ENCODE measurements around the gene TMEM248.
"Not testable (repeated sequence)": the region's sequence is repeated elsewhere in the genome, so short reads cannot be mapped to it uniquely, and the experiment has no call there.

Gene TMEM248

GRCh38 chr7:66912195-66912594, 8.8 kb upstream of the TMEM248 start:
- no peaks in the 10 kb centered on the region for H3K9me3 ChIP-seq (ENCODE audit: low read length)
- no peak overlapping the region for H3K4me3 ChIP-seq (ENCODE audit: low read depth in 1 of 2, low read length in 2 of 2)
- H3K27ac ChIP-seq (ENCODE audit: low read depth, low read length) = no peak overlapping the region
- no peaks in the 10 kb centered on the region for H3K36me3 ChIP-seq (ENCODE audit: insufficient read depth, low read length)
- H3K4me1 ChIP-seq (ENCODE audit: insufficient read depth, low read length) = no peaks in the 10 kb centered on the region
- H3K27me3 ChIP-seq (ENCODE audit: control insufficient read depth in 1 of 2, insufficient read depth in 2 of 2, low read length in 2 of 2) = no peaks in the 10 kb centered on the region
- H3K9ac ChIP-seq (ENCODE audit: low read length) = no peak overlapping the region

GRCh38 chr7:66913118-66914037, 7.6 kb upstream of the TMEM248 start:
- Histone ChIP-seq H3K9ac (ENCODE audit: low read length) (no peak overlapping the region), H3K27me3 (ENCODE audit: control insufficient read depth in 1 of 2, insufficient read depth in 2 of 2, low read length in 2 of 2) (no peaks in the 10 kb centered on the region), H3K9me3 (ENCODE audit: low read length) (no peaks in the 10 kb centered on the region), H3K4me1 (ENCODE audit: insufficient read depth, low read length) (no peaks in the 10 kb centered on the region), H3K36me3 (ENCODE audit: insufficient read depth, low read length) (no peaks in the 10 kb centered on the region), H3K27ac (ENCODE audit: low read depth, low read length) (no peak overlapping the region), H3K4me3 (ENCODE audit: low read depth in 1 of 2, low read length in 2 of 2) (no peak overlapping the region)

DNA sequence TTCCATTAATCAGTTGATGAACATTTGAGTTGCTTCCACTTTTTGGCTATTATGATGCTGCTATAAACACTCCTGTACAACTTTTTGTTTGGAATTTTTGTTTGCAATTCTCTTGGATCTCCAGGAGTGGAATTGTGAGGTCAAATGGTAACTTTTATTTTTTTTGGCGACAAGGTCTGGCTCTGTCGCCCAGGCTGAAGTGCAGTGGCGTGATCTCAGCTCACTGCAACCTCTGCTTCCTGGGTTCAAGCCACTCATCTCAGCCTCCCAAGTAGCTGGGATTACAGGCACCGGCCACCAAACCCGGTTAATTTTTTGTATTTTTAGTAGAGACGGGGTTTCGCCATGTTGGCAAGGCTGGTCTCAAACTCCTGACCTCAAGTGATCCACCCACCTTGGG, 3.1 kb upstream of the TMEM248 start:
- not testable (repeated sequence) for H3K27me3 ChIP-seq (ENCODE audit: control insufficient read depth in 1 of 2, insufficient read depth in 2 of 2, low read length in 2 of 2); H3K4me3 ChIP-seq (ENCODE audit: low read depth in 1 of 2, low read length in 2 of 2); H3K27ac ChIP-seq (ENCODE audit: low read depth, low read length); H3K9me3 ChIP-seq (ENCODE audit: low read length); H3K36me3 ChIP-seq (ENCODE audit: insufficient read depth, low read length); H3K9ac ChIP-seq (ENCODE audit: low read length)
- H3K4me1 ChIP-seq (ENCODE audit: insufficient read depth, low read length) = peaks cover 17% of the 10 kb centered on the region

- Histone ChIP-seq H3K4me3 (ENCODE audit: low read depth in 1 of 2, low read length in 2 of 2) (no peak overlapping the region), H3K27me3 (ENCODE audit: control insufficient read depth in 1 of 2, insufficient read depth in 2 of 2, low read length in 2 of 2) (no peaks in the 10 kb centered on the region), H3K36me3 (ENCODE audit: insufficient read depth, low read length) (no peaks in the 10 kb centered on the region), H3K4me1 (ENCODE audit: insufficient read depth, low read length) (peaks cover 29% of the 10 kb centered on the region), H3K9ac (ENCODE audit: low read length) (no peak overlapping the region), H3K27ac (ENCODE audit: low read depth, low read length) (no peak overlapping the region), H3K9me3 (ENCODE audit: low read length) (no peaks in the 10 kb centered on the region)
These were observed 1.7 kb upstream of the TMEM248 start for GRCh38 chr7:66919304-66919703.

- Histone ChIP-seq H3K36me3 (ENCODE audit: insufficient read depth, low read length) (no peaks in the 10 kb centered on the region), H3K9me3 (ENCODE audit: low read length) (no peaks in the 10 kb centered on the region), H3K9ac (ENCODE audit: low read length) (no peak overlapping the region), H3K4me1 (ENCODE audit: insufficient read depth, low read length) (peaks cover 29% of the 10 kb centered on the region), H3K27me3 (ENCODE audit: control insufficient read depth in 1 of 2, insufficient read depth in 2 of 2, low read length in 2 of 2) (no peaks in the 10 kb centered on the region), H3K4me3 (ENCODE audit: low read depth in 1 of 2, low read length in 2 of 2) (no peak overlapping the region), H3K27ac (ENCODE audit: low read depth, low read length) (no peak overlapping the region)
These were observed 1.3 kb upstream of the TMEM248 start for GRCh38 chr7:66919704-66920103.

DNA sequence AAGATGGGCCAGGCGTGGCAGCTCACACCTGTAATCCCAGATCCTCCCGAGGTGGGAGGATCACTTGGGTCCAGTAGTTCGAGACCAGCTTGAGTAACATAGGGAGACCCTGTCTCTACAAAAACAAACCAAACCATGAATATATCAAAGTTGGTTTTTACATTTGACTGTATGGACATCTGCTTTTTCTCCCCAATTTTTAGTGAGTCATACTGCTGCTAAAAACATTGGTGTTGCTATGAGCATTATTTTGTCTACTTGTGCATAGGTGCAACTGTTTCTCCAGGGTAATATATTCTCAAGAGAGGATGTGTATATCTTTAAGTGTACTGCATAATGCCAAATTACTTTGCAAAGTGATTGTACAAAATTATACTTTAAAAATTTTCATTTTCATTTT, 769 bp upstream of the TMEM248 start:
- H3K9me3 ChIP-seq (ENCODE audit: low read length) = no peaks in the 10 kb centered on the region
- H3K36me3 ChIP-seq (ENCODE audit: insufficient read depth, low read length) = no peaks in the 10 kb centered on the region
- H3K27me3 ChIP-seq (ENCODE audit: control insufficient read depth in 1 of 2, insufficient read depth in 2 of 2, low read length in 2 of 2) = no peaks in the 10 kb centered on the region
- H3K9ac ChIP-seq (ENCODE audit: low read length) = no peak overlapping the region
- H3K4me1 ChIP-seq (ENCODE audit: insufficient read depth, low read length) = peaks cover 29% of the 10 kb centered on the region
- peak overlapping the region; percentile 58 for H3K27ac ChIP-seq (ENCODE audit: low read depth, low read length)
- peak overlapping the region; percentile 87 to 99 for H3K4me3 ChIP-seq (ENCODE audit: low read depth in 1 of 2, low read length in 2 of 2)

DNA sequence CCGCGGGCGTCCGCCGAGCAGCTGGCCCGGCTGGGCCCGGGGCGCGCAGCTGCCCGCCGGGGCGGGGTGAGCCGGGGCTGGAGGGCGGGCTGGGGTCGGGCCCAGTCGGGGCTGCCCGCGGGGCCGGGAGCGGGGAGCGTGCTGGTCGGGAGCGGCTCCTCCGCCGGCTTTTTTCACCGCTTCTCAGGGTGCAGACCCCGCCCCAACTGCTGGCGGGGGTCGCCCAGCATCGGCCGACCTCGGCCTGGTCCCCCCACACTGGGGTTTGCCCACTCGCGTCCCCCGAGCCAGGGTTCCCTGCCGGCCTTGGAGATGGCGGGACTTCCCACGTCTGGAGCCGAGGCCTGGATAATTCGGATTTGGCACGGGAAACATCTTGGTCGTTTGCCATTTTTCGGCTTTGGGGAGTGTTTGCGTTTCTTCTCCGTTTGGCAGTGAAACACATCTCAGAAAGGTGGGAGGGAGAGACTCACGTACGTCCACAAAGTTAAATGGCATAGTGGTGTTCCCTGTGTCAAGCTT, 432 bp downstream of the TMEM248 start:
- peaks cover 29% of the 10 kb centered on the region for H3K4me1 ChIP-seq (ENCODE audit: insufficient read depth, low read length)
- peak overlapping the region; percentile 93 for H3K9ac ChIP-seq (ENCODE audit: low read length)
- H3K4me3 ChIP-seq (ENCODE audit: low read depth in 1 of 2, low read length in 2 of 2) = peak overlapping the region; percentile 87 to 99
- peak overlapping the region; percentile 84 for H3K27ac ChIP-seq (ENCODE audit: low read depth, low read length)
- no peaks in the 10 kb centered on the region for H3K36me3 ChIP-seq (ENCODE audit: insufficient read depth, low read length)
- H3K27me3 ChIP-seq (ENCODE audit: control insufficient read depth in 1 of 2, insufficient read depth in 2 of 2, low read length in 2 of 2) = no peaks in the 10 kb centered on the region
- no peaks in the 10 kb centered on the region for H3K9me3 ChIP-seq (ENCODE audit: low read length)

DNA sequence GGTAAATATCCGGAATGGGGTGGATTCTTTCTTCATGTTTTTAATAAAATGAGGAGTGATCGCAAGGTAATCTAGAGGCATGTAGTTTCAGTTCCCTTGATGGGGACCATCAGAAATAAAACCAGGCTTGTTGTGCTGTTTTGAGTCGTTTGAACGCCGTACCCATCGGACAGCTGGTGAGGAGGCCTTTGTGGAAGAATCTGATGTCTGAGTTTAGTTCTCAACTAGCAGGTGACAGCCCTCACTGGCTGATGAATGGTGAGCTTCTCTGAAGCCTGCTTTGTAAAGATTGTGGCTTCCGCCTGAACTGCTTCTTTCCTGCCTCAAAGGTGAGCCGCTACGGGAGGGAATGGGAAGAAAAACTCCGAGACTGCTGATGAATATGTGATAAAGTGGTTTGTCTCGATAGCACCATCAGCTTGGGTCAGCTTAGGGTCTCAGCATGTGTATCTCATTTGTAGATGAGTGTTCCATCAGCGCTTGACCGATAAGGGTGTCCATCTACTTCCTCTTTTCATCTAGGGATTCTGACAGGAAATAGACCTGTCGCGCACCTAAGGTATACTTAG, 977 bp downstream of the TMEM248 start:
- peaks cover 29% of the 10 kb centered on the region for H3K4me1 ChIP-seq (ENCODE audit: insufficient read depth, low read length)
- H3K27me3 ChIP-seq (ENCODE audit: control insufficient read depth in 1 of 2, insufficient read depth in 2 of 2, low read length in 2 of 2) = no peaks in the 10 kb centered on the region
- no peaks in the 10 kb centered on the region for H3K9me3 ChIP-seq (ENCODE audit: low read length)
- no peaks in the 10 kb centered on the region for H3K36me3 ChIP-seq (ENCODE audit: insufficient read depth, low read length)
- peak overlapping the region; percentile 84 for H3K27ac ChIP-seq (ENCODE audit: low read depth, low read length)
- H3K4me3 ChIP-seq (ENCODE audit: low read depth in 1 of 2, low read length in 2 of 2) = peak overlapping the region; percentile 87 to 99
- peak overlapping the region; percentile 93 for H3K9ac ChIP-seq (ENCODE audit: low read length)

DNA sequence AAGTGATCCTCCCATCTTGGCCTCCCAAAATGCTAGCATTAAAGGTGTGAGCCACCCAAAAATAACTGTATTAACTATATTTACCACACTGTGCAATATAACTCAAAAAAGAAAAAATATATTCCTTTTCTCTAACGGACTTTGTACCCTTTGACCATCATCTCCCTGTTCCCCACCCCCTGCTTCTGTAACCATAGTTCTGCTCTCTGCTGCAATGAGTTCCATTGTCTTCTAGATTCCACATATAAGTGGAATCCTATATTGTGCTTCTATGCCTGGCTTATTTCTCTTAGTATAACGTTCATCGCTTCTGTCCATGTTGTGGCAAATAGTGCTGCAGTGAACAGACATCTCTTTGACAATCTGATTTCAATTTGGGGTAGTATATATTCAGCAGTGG, 4.2 kb downstream of the TMEM248 start:
- Histone ChIP-seq H3K4me3 (ENCODE audit: low read depth in 1 of 2, low read length in 2 of 2) (no peak overlapping the region), H3K36me3 (ENCODE audit: insufficient read depth, low read length) (no peaks in the 10 kb centered on the region), H3K4me1 (ENCODE audit: insufficient read depth, low read length) (peaks cover 23% of the 10 kb centered on the region), H3K27me3 (ENCODE audit: control insufficient read depth in 1 of 2, insufficient read depth in 2 of 2, low read length in 2 of 2) (no peaks in the 10 kb centered on the region), H3K9me3 (ENCODE audit: low read length) (no peaks in the 10 kb centered on the region), H3K27ac (ENCODE audit: low read depth, low read length) (no peak overlapping the region), H3K9ac (ENCODE audit: low read length) (no peak overlapping the region)

DNA sequence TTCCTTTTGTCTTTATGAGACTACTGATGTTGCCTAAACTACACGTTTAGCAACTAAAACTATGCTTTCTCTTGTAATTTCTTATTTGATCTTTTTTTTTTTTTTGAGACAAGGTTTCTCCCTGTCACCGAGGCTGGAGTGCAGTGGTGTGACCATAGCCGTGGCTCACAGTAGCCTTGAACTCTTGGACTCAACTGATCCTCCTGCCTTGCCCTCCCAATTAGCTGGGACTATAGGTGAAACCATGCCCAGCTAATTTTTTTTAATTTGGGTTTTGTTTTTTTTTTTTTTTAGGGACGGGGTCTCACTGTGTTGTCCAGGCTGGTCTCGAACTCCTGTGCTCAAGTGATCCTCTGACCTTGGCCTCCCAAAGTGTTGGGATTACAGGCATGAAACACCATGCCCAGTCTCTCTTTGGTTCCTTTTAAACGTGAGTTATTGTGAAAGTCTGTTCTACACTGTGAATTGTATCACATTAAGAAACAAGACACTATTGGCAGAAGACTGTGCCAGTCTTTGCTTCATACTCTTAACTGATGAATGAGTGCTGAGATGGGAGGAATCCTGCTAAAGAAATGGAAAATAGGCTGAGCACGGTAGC, 6.4 kb downstream of the TMEM248 start:
- Histone ChIP-seq H3K27ac (ENCODE audit: low read depth, low read length) (no peak overlapping the region), H3K4me1 (ENCODE audit: insufficient read depth, low read length) (peaks cover 17% of the 10 kb centered on the region), H3K36me3 (ENCODE audit: insufficient read depth, low read length) (no peaks in the 10 kb centered on the region), H3K9ac (ENCODE audit: low read length) (no peak overlapping the region), H3K9me3 (ENCODE audit: low read length) (no peaks in the 10 kb centered on the region), H3K4me3 (ENCODE audit: low read depth in 1 of 2, low read length in 2 of 2) (no peak overlapping the region), H3K27me3 (ENCODE audit: control insufficient read depth in 1 of 2, insufficient read depth in 2 of 2, low read length in 2 of 2) (no peaks in the 10 kb centered on the region)

DNA sequence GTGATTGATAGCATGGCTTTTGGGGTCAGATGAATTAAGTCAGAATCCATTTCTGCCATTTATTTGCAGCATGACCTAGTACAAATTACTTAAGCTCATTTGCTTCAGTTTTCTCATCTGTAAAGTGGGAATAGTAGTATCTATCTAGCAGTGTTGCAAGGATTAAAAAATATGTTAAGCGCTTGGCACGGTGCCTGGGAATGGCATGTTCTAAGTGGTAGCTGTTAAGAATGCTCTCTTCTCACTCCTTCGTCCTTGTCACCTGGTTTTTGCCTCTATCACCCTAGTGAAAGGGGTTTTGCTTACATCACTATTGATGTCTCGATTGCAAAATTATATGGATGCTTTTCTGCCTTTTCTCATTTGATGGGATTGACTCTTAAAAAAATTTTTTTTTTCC, 7.4 kb downstream of the TMEM248 start:
- Histone ChIP-seq H3K4me1 (ENCODE audit: insufficient read depth, low read length) (peaks cover 11% of the 10 kb centered on the region), H3K27ac (ENCODE audit: low read depth, low read length) (no peak overlapping the region), H3K4me3 (ENCODE audit: low read depth in 1 of 2, low read length in 2 of 2) (no peak overlapping the region), H3K36me3 (ENCODE audit: insufficient read depth, low read length) (no peaks in the 10 kb centered on the region), H3K9me3 (ENCODE audit: low read length) (no peaks in the 10 kb centered on the region), H3K27me3 (ENCODE audit: control insufficient read depth in 1 of 2, insufficient read depth in 2 of 2, low read length in 2 of 2) (no peaks in the 10 kb centered on the region), H3K9ac (ENCODE audit: low read length) (no peak overlapping the region)

Data from muscle layer of colon (tissue), 2 donors.